SK-N-SH treated with all-trans-retinoic acid at 6 μM for 48 hours (cell line): Measurements from ENCODE around the gene ITPR2.

Experiments
- ATAC-seq: fragments of 200-7000 bp; cut with Tn5 transposase; 3 replicates; pipeline ENCODE4 v1.9.1; 2020; ENCODE audit warnings: mild to moderate bottlenecking, moderate library complexity
- ARNTL ChIP-seq: fragments of 450-650 bp; formaldehyde crosslinking; IDR thresholded peaks from 2 replicates; pipeline ENCODE4 v1.5.0; 2020; ENCODE audit warnings: low read depth, mild to moderate bottlenecking, moderate library complexity, borderline replicate concordance
- BACH2 ChIP-seq: fragments of 250-450 bp; sonication (Bioruptor Pico); IDR thresholded peaks from 2 replicates; pipeline ENCODE4 v1.9.0; 2021; ENCODE audit warnings: mild to moderate bottlenecking, borderline replicate concordance
- CSRNP3 ChIP-seq: fragments of 250-450 bp; sonication (Bioruptor Pico); IDR thresholded peaks from 2 replicates; pipeline ENCODE4 v1.5.1; 2021; ENCODE audit warnings: mild to moderate bottlenecking, moderate library complexity
- ESRRG ChIP-seq: fragments of 250-450 bp; sonication (Bioruptor Pico); IDR thresholded peaks from 2 replicates; pipeline ENCODE4 v1.6.1; 2021; ENCODE audit warnings: mild to moderate bottlenecking
- GLIS3 ChIP-seq: fragments of 250-450 bp; sonication (Bioruptor Pico); IDR thresholded peaks from 2 replicates; pipeline ENCODE4 v1.5.0; 2020; ENCODE audit warnings: mild to moderate bottlenecking, moderate library complexity
- ISL1 ChIP-seq: fragments of 250-450 bp; sonication (Bioruptor Pico); IDR thresholded peaks from 2 replicates; pipeline ENCODE4 v2.1.2; 2022; ENCODE audit warnings: mild to moderate bottlenecking, moderate library complexity
- OSR1 ChIP-seq: fragments of 250-450 bp; sonication (Bioruptor Pico); IDR thresholded peaks from 2 replicates; pipeline ENCODE4 v1.8.0; 2022; ENCODE audit warnings: moderate library complexity, mild to moderate bottlenecking, inconsistent platforms
- PATZ1 ChIP-seq: fragments of 250-450 bp; sonication (Bioruptor Pico); IDR thresholded peaks from 2 replicates; pipeline ENCODE4 v1.8.0; 2020; ENCODE audit warnings: mild to moderate bottlenecking, moderate library complexity, borderline replicate concordance
- POU6F1 ChIP-seq: fragments of 250-450 bp; sonication (Bioruptor Pico); IDR thresholded peaks from 2 replicates; pipeline ENCODE4 v1.8.0; 2021; ENCODE audit warnings: low read depth, mild to moderate bottlenecking, moderate library complexity, borderline replicate concordance
- PPARA ChIP-seq: fragments of 250-450 bp; sonication (Bioruptor Pico); IDR thresholded peaks from 2 replicates; pipeline ENCODE4 v1.5.0; 2020; ENCODE audit warnings: mild to moderate bottlenecking, borderline replicate concordance
- RARB ChIP-seq: fragments of 250-450 bp; sonication (Bioruptor Pico); IDR thresholded peaks from 2 replicates; pipeline ENCODE4 v1.8.0; 2021; ENCODE audit warnings: mild to moderate bottlenecking, moderate library complexity
- SNAI2 ChIP-seq: fragments of 250-450 bp; sonication (Bioruptor Pico); IDR thresholded peaks from 2 replicates; pipeline ENCODE4 v1.5.0; 2020; ENCODE audit warnings: mild to moderate bottlenecking, moderate library complexity
- TCF4 ChIP-seq: fragments of 250-450 bp; sonication (Bioruptor Pico); IDR thresholded peaks from 2 replicates; pipeline ENCODE4 v1.8.0; 2021; ENCODE audit warnings: mild to moderate bottlenecking, moderate library complexity, borderline replicate concordance
- TOX ChIP-seq: fragments of 250-450 bp; sonication (Bioruptor Pico); IDR thresholded peaks from 2 replicates; pipeline ENCODE4 v1.8.0; 2021; ENCODE audit warnings: mild to moderate bottlenecking, moderate library complexity, borderline replicate concordance
- TSHZ2 ChIP-seq: fragments of 250-450 bp; sonication (Bioruptor Pico); IDR thresholded peaks from 2 replicates; pipeline ENCODE4 v1.5.0; 2020; ENCODE audit warnings: mild to moderate bottlenecking, moderate library complexity
- ZC3H10 ChIP-seq: fragments of 250-450 bp; sonication (Bioruptor Pico); IDR thresholded peaks from 2 replicates; pipeline ENCODE4 v1.5.1; 2021; ENCODE audit warnings: mild to moderate bottlenecking, moderate library complexity
- ZFP3 ChIP-seq: fragments of 250-450 bp; sonication (Bioruptor Pico); IDR thresholded peaks from 2 replicates; pipeline ENCODE4 v1.5.0; 2020; ENCODE audit warnings: mild to moderate bottlenecking, moderate library complexity
- ZFP30 ChIP-seq: fragments of 450-650 bp; formaldehyde crosslinking; IDR thresholded peaks from 2 replicates; pipeline ENCODE4 v1.5.0; 2022; ENCODE audit warnings: mild to moderate bottlenecking, moderate library complexity
- ZNF565 ChIP-seq: fragments of 450-650 bp; formaldehyde crosslinking; conservative IDR thresholded peaks from 2 replicates; pipeline ENCODE4 v1.5.0; 2020; ENCODE audit warnings: low read depth, mild to moderate bottlenecking, moderate library complexity
- ZNF70 ChIP-seq: fragments of 450-650 bp; formaldehyde crosslinking; IDR thresholded peaks from 2 replicates; pipeline ENCODE4 v1.5.0; 2020; ENCODE audit warnings: mild to moderate bottlenecking, moderate library complexity
- ZNF8 ChIP-seq: fragments of 450-650 bp; formaldehyde crosslinking; IDR thresholded peaks from 2 replicates; pipeline ENCODE4 v1.5.0; 2020; ENCODE audit warnings: mild to moderate bottlenecking, moderate library complexity
- TF ChIP-seq, protein P1 (sequence below): fragments of 250-450 bp; sonication (Bioruptor Pico); IDR thresholded peaks from 2 replicates; pipeline ENCODE4 v1.5.1; 2020; ENCODE audit warnings: low read depth, mild to moderate bottlenecking, moderate library complexity

The ITPR2 gene

GRCh38 chr12:26806556-26806955 is 26.4 kb downstream of the ITPR2 start (continued):
- no peak for TF ChIP-seq GLIS3 (CRISPR knock-in tag)

DNA sequence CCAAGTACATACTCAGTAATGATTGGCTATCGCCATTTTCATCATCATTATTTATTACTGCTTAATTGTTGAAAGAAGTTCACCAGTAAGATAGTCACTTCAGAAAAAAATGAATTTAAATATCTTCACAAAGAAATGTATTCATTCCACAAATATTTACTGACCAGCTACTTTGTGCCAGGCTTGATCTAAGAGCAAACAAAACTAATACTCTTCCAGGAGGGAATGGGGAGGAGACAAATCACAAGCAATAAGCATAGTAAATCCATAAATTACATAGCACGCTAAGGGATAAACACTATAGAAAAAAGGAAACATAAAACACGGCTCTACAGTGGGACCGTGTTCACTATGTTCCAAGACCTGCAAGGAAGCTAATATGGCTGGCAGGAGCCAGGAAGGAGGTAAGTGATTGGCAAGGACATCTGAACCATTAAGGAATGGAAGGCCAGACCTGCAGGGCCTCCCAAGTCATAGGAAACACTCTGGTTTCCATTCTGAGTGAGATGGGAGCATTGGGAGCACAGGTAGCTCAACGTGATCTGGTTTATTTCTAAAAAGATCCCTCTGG is 27.5 kb downstream of the ITPR2 start:
- TF ChIP-seq RARB (CRISPR knock-in tag) (no peak), BACH2 (CRISPR knock-in tag) (no peak), PPARA (CRISPR knock-in tag) (no peak), ZC3H10 (CRISPR knock-in tag) (no peak)
- no peak for ATAC-seq

- TF ChIP-seq OSR1 (CRISPR knock-in tag) (no peak), ZFP3 (CRISPR knock-in tag) (no peak), ZNF8 (CRISPR knock-in tag) (no peak)
- TF ChIP-seq, all 23 proteins: peak for 0
- peak; percentile 81 for ATAC-seq
Measured at GRCh38 chr12:26803552-26803951, 29.4 kb downstream of the ITPR2 start.

DNA sequence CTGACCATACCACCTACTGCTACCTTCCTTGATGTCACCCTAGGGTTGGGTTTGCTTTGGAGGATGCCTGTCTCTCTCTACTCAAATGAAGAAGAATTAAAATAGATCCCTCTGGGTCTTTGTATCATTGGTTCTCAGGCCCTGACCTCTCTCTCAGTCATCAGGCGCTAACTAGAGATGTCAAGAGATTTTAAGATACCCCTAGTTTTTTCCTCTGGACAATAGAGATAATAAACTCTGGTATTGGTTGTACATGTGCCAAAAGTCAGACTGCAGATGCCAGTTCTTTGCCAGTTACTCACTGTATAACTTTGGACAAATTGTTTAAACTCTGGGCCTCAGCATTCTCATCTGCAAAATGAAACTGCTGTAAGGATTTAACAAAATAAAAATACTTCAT is 31.5 kb downstream of the ITPR2 start:
- TF ChIP-seq SNAI2, result no peak
- no peak for ATAC-seq

- no peak for ATAC-seq
- TF ChIP-seq CSRNP3 (CRISPR knock-in tag) (no peak), ZFP30 (CRISPR knock-in tag) (no peak), BACH2 (CRISPR knock-in tag) (no peak), ESRRG (CRISPR knock-in tag) (no peak), PATZ1 (CRISPR knock-in tag) (no peak), ZNF70 (CRISPR knock-in tag) (no peak), TCF4 (CRISPR knock-in tag) (no peak), TOX (no peak), POU6F1 (CRISPR knock-in tag) (no peak), RARB (CRISPR knock-in tag) (no peak), ZC3H10 (CRISPR knock-in tag) (no peak), ZNF565 (no peak), OSR1 (CRISPR knock-in tag) (no peak), SNAI2 (no peak), ISL1 (no peak), ARNTL (CRISPR knock-in tag) (no peak), PPARA (CRISPR knock-in tag) (no peak), ZNF8 (CRISPR knock-in tag) (no peak), TSHZ2 (CRISPR knock-in tag) (no peak)
- TF ChIP-seq, protein P1, sequence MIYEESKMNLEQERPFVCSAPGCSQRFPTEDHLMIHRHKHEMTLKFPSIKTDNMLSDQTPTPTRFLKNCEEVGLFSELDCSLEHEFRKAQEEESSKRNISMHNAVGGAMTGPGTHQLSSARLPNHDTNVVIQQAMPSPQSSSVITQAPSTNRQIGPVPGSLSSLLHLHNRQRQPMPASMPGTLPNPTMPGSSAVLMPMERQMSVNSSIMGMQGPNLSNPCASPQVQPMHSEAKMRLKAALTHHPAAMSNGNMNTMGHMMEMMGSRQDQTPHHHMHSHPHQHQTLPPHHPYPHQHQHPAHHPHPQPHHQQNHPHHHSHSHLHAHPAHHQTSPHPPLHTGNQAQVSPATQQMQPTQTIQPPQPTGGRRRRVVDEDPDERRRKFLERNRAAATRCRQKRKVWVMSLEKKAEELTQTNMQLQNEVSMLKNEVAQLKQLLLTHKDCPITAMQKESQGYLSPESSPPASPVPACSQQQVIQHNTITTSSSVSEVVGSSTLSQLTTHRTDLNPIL (CRISPR knock-in tag), result no peak
Measured at GRCh38 chr12:26800858-26801257, 32.1 kb downstream of the ITPR2 start.
